CD14-positive monocyte (primary cell): ENCODE measurements around the gene USP34. TPM values are rescaled to one million over a fixed set of nuclear protein-coding genes. Genes with fewer than 3 reads are reported as not detected.
A peak's percentile ranks its signal among the peaks of the same experiment; 100 is the strongest.

Experiments used
- DNase-seq, 3 donors: peaks; one replicate each; pipeline ENCODE4 v3.0.0-alpha.2; 2011 to 2022
- H2AFZ ChIP-seq: 2 replicates; pipeline ENCODE4 v1.6.0; 2012; ENCODE audit warnings: mild to moderate bottlenecking, low read depth, low read length, inconsistent platforms; ENCODE audit not compliant: insufficient read depth, poor library complexity, severe bottlenecking
- H3K27ac ChIP-seq, 2 donors: 1 replicate in 1 of 2; 2 replicates in 1 of 2; pipeline ENCODE4 v1.5.1; 2012 to 2013; ENCODE audit warnings: low read length in 2 of 2, control low read depth in 1 of 2, inconsistent platforms in 1 of 2, low read depth in 1 of 2, mild to moderate bottlenecking in 1 of 2
- H3K27me3 ChIP-seq, 2 donors: one replicate each; pipeline versions ENCODE4 v1.6.0 to v1.6.1; 2011 to 2013; ENCODE audit warnings: low read length in 2 of 2; ENCODE audit not compliant: control insufficient read depth in 2 of 2, insufficient read depth in 2 of 2
- H3K36me3 ChIP-seq, 2 donors: replicated peaks in 1 of 2; 1 replicate in 1 of 2; 2 replicates in 1 of 2; pipeline versions ENCODE4 v1.5.1 to v1.6.1; 2012 to 2013; ENCODE audit warnings: low read length in 2 of 2, control low read depth in 1 of 2, inconsistent platforms in 1 of 2, mild to moderate bottlenecking in 1 of 2; ENCODE audit not compliant: insufficient read depth in 2 of 2, control insufficient read depth in 1 of 2
- H3K4me1 ChIP-seq, 2 donors: 1 replicate in 1 of 2; 2 replicates in 1 of 2; pipeline versions ENCODE4 v1.5.1 to v1.6.1; 2012 to 2013; ENCODE audit warnings: low read length in 2 of 2, control low read depth in 1 of 2, inconsistent platforms in 1 of 2, mild to moderate bottlenecking in 1 of 2, moderate library complexity in 1 of 2; ENCODE audit not compliant: insufficient read depth in 2 of 2, control insufficient read depth in 1 of 2
- H3K4me2 ChIP-seq: replicated peaks from 2 replicates; pipeline ENCODE3; 2012; ENCODE audit warnings: low read length, moderate library complexity, mild to moderate bottlenecking; ENCODE audit not compliant: poor library complexity, severe bottlenecking; ENCODE audit errors: extremely low read depth
- H3K4me3 ChIP-seq, 3 experiments: fragments of 200-600 bp in 1 of 3; sonication (generic) in 1 of 3; replicated peaks in 1 of 3; 1 replicate in 2 of 3; 2 replicates in 1 of 3; pipeline ENCODE4 v1.5.1; 2011 to 2013; ENCODE audit warnings: low read length in 3 of 3, mild to moderate bottlenecking in 3 of 3, control low read depth in 2 of 3, low read depth in 2 of 3, inconsistent platforms in 1 of 3, moderate library complexity in 1 of 3
- H3K79me2 ChIP-seq: 2 replicates; pipeline ENCODE4 v1.6.0; 2012; ENCODE audit warnings: mild to moderate bottlenecking, control low read depth, inconsistent platforms, low read length, moderate library complexity; ENCODE audit not compliant: insufficient read depth
- H3K9ac ChIP-seq: 2 replicates; pipeline ENCODE4 v1.6.0; 2017; ENCODE audit warnings: low read length, mild to moderate bottlenecking; ENCODE audit not compliant: insufficient read depth, poor library complexity, severe bottlenecking
- H3K9me3 ChIP-seq, 2 donors: replicated peaks in 1 of 2; 1 replicate in 1 of 2; 2 replicates in 1 of 2; pipeline versions ENCODE4 v1.5.1 to v1.6.1; 2012 to 2013; ENCODE audit warnings: low read length in 2 of 2, control low read depth in 1 of 2; ENCODE audit not compliant: control insufficient read depth in 1 of 2, insufficient read depth in 1 of 2
- H4K20me1 ChIP-seq: 2 replicates; pipeline ENCODE4 v1.6.0; 2012; ENCODE audit warnings: mild to moderate bottlenecking, low read length, control low read depth, moderate library complexity; ENCODE audit not compliant: insufficient read depth
- H3K27ac Mint-ChIP-seq, 7 donors: one replicate each; pipeline ENCODE4 v1.8.0; 2020; ENCODE audit warnings: mild to moderate bottlenecking in 7 of 7, mixed read lengths in 7 of 7, moderate library complexity in 6 of 7, inconsistent platforms in 2 of 7
- H3K27me3 Mint-ChIP-seq, 3 donors: one replicate each; pipeline ENCODE4 v1.8.0; 2021 to 2022; ENCODE audit warnings: low read depth in 3 of 3, mild to moderate bottlenecking in 3 of 3, mixed read lengths in 3 of 3, moderate library complexity in 3 of 3, inconsistent platforms in 1 of 3
- H3K36me3 Mint-ChIP-seq, 2 donors: one replicate each; pipeline ENCODE4 v1.8.0; 2020; ENCODE audit warnings: mixed read lengths in 2 of 2, inconsistent platforms in 1 of 2, mild to moderate bottlenecking in 1 of 2
- H3K4me1 Mint-ChIP-seq: one replicate; pipeline ENCODE4 v1.8.0; 2020; ENCODE audit warnings: mild to moderate bottlenecking, mixed read lengths
- H3K4me3 Mint-ChIP-seq, 2 donors: one replicate each; pipeline ENCODE4 v1.8.0; 2020; ENCODE audit warnings: mild to moderate bottlenecking in 2 of 2, mixed read lengths in 2 of 2, moderate library complexity in 1 of 2
- H3K9me3 Mint-ChIP-seq, 7 donors: one replicate each; pipeline ENCODE4 v1.8.0; 2020 to 2022; ENCODE audit warnings: mixed read lengths in 7 of 7, mild to moderate bottlenecking in 6 of 7, moderate library complexity in 6 of 7, inconsistent platforms in 2 of 7
- CTCF ChIP-seq: fragments of 200-600 bp; IDR thresholded peaks from one replicate; pipeline ENCODE4 v1.8.0; 2022; ENCODE audit warnings: antibody characterized with exemption, mild to moderate bottlenecking
- WGBS: methylation state at CpG from one replicate; pipeline ENCODE4 v1.1.5; 2013; ENCODE audit warnings: missing lambda C conversion rate; ENCODE audit not compliant: insufficient coverage; 5-methylcytosine and 5-hydroxymethylcytosine counted together
- intact Hi-C, 2 donors: fragments of 100-400 bp; cut with micrococcal nuclease; formaldehyde crosslinking; loops; one replicate each; pipeline versions ENCODE4 v1.15.0 to v1.15.1; 2023
- polyA plus RNA-seq, 3 donors: library from polyadenylated mRNA; depleted of rRNA in 1 of 3; unstranded in 2 of 3; stranded (reverse) in 1 of 3; fragments of 300-500 nt in 2 of 3; fragments of >200 nt in 1 of 3; fragmentation: Illumina TruSeq in 2 of 3; gene quantifications; 1 replicate in 2 of 3; 2 replicates in 1 of 3; pipeline ENCODE4 v1.2.3, GENCODE V29; 2012 to 2021

The USP34 gene
- polyA plus RNA-seq, 3 donors: 2.8 to 47.2 (median 5.9) TPM

- no peak overlapping the region for H3K27ac ChIP-seq
- WGBS: no CpG with 5 or more reads among the region's 1 CpG
Measured at GRCh38 chr2:61415265-61415664, 55.6 kb downstream of the USP34 start.

GRCh38 chr2:61414674-61415073 is 56.2 kb downstream of the USP34 start:
- Histone ChIP-seq H3K4me2 (no peak overlapping the region), H3K36me3 (peaks cover 4 to 45% of the 10 kb centered on the region in 2 donors), H4K20me1 (peaks cover 42% of the 10 kb centered on the region), H3K4me1 (peaks cover 5 to 7% of the 10 kb centered on the region in 2 donors), H3K9ac (no peak overlapping the region), H3K27me3 (no peaks in the 10 kb centered on the region), H3K4me3 (no peak overlapping the region), H3K79me2 (peaks cover 13% of the 10 kb centered on the region), H3K9me3 (no peaks in the 10 kb centered on the region), H2AFZ (no peak overlapping the region), H3K27ac (no peak overlapping the region)
- peak overlapping the region in 1 of 7 donors; percentile 26 for H3K27ac Mint-ChIP-seq
- DNase-seq: no peak
- no peak for TF ChIP-seq CTCF
- WGBS: no CpG with 5 or more reads among the region's 3 CpGs
- H3K4me3 Mint-ChIP-seq: no peak overlapping the region
- peaks cover 0 to 3% (median 0%) of the 10 kb centered on the region in 7 donors for H3K9me3 Mint-ChIP-seq
- peaks cover 7% of the 10 kb centered on the region for H3K4me1 Mint-ChIP-seq
- no peaks in the 10 kb centered on the region for H3K27me3 Mint-ChIP-seq
- H3K36me3 Mint-ChIP-seq: peaks cover 26 to 38% of the 10 kb centered on the region in 2 donors
- intact Hi-C loops: no loop called here

More at GRCh38 chr2:61415265-61415664, 55.6 kb downstream of the USP34 start:
- no peak overlapping the region for H3K4me2 ChIP-seq
- no peaks in the 10 kb centered on the region for H3K9me3 ChIP-seq
- no peak overlapping the region for H2AFZ ChIP-seq
- H3K4me3 Mint-ChIP-seq: no peak overlapping the region
- no peak for TF ChIP-seq CTCF
- H3K4me3 ChIP-seq: no peak overlapping the region
- H3K79me2 ChIP-seq: peaks cover 16% of the 10 kb centered on the region
- peak overlapping the region in 1 of 7 donors; percentile 33 for H3K27ac Mint-ChIP-seq
- no peak for DNase-seq
- no peaks in the 10 kb centered on the region for H3K27me3 ChIP-seq
- intact Hi-C loops: no loop called here
- H3K4me1 Mint-ChIP-seq: peaks cover 8% of the 10 kb centered on the region
- H3K9me3 Mint-ChIP-seq: peaks cover 0 to 3% (median 0%) of the 10 kb centered on the region in 7 donors
- peaks cover 48% of the 10 kb centered on the region for H4K20me1 ChIP-seq
- peaks cover under 1 to 41% of the 10 kb centered on the region in 2 donors for H3K36me3 ChIP-seq
- peaks cover 5 to 7% of the 10 kb centered on the region in 2 donors for H3K4me1 ChIP-seq
- peaks cover 23 to 37% of the 10 kb centered on the region in 2 donors for H3K36me3 Mint-ChIP-seq
- H3K27me3 Mint-ChIP-seq: no peaks in the 10 kb centered on the region
- H3K9ac ChIP-seq: no peak overlapping the region
